HG03354 (cell line): ENCODE results near the gene COQ5.

Source experiments
- ATAC-seq: cut with Tn5 transposase; IDR thresholded peaks from one replicate; pipeline ENCODE4 v1.9.1; 2021; ENCODE audit warnings: mild to moderate bottlenecking; ENCODE audit not compliant: unreplicated experiment, poor library complexity, severe bottlenecking

The COQ5 gene

GRCh38 chr12:120462099-120462640 is 66.8 kb downstream of the COQ5 start:
- ATAC-seq: no peak

- ATAC-seq: no peak
Measured at GRCh38 chr12:120460157-120460556, 68.8 kb downstream of the COQ5 start.

DNA sequence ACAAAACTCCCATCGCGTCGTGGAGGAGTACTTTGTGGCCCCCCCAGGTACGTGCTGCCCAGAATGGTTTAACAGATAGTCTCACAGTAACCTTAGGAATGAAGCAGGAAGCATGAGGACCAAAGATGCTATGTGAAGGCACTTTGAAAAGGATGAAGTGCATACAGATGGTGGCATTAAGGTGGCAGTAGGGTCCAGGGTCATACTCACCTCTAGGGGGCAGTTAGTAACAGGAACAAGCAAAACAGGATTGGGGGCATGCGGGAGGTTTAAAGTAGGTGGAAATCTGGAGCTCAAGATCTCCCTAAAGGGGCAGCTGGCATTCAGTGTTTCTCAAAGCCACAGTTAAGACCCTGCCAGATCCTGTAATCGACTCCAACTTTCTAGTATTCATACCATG is 71.8 kb downstream of the COQ5 start:
- ATAC-seq: no peak

DNA sequence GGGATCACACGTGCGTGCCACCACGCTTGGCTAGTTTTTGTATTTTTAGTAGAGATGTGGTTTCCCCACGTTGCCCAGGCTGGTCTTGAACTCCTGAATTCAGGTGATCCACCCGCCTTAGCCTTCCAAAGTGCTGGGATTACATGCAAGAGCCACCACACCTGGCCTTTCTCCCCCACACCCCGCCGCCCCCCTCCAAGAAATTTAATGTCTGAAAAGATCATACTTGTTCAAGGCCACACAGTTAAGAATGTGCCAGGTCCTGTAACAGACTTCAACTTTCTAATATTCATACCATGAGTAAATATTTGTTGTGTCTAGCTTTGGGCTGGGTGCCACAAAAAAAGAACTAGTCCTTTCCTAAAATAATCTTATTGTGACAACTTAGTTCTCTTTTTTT is 73.7 kb downstream of the COQ5 start:
- ATAC-seq: no peak

DNA sequence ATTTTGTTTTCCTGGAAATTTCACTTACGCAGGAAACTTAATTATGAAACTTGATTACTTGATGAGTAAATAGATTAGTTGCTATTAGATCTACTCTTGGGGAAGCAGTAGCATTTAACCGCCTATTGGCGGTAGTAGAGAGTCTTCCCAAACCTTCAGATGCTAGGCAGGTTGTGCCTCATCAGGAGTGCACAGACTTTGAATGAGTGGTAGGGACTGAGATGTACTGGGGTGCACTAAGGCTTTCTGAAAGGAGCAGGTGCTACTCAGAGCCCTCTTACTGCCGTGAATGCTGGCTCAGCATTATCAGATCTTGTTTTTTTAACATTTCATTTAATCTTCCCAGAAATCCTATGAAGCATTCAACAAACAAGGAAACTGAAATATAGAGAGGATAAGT is 75.0 kb downstream of the COQ5 start:
- peak; percentile 63 for ATAC-seq
